ENCODE measurements around the gene UBE2Q2.

The UBE2Q2 gene

GRCh38 chr15:75948761-75949296 is 105.6 kb downstream of the UBE2Q2 start:
- no peaks in the 10 kb centered on the region for H3K36me3 ChIP-seq (ENCODE audit: control insufficient read depth, insufficient read depth, low read length)
- H3K4me3 ChIP-seq (ENCODE audit: low read length): no peak overlapping the region
- no peak overlapping the region for H3K27ac ChIP-seq (ENCODE audit: low read depth, low read length)
- no peaks in the 10 kb centered on the region for H3K4me1 ChIP-seq (ENCODE audit: control insufficient read depth, insufficient read depth, low read length)
- no peaks in the 10 kb centered on the region for H3K27me3 ChIP-seq (ENCODE audit: control insufficient read depth, insufficient read depth, low read length)
- no peak overlapping the region for H3K9ac ChIP-seq (ENCODE audit: low read length)

Data from rectal smooth muscle tissue (tissue), 1 donor.